HCT116 (cell line): ENCODE measurements around the gene ITGAD. TPM values are rescaled to one million over a fixed set of nuclear protein-coding genes. Genes with fewer than 3 reads are reported as not detected.
A peak's percentile ranks its signal among the peaks of the same experiment; 100 is the strongest.

Experiments used
- ATAC-seq: fragments of 200-7000 bp; cut with Tn5 transposase; 2 replicates; pipeline ENCODE4 v1.9.1; 2020; ENCODE audit warnings: mild to moderate bottlenecking, moderate library complexity
- BruUV-seq: library from RNA; stranded (reverse); fragments of 400-500 nt; replicated peaks from 2 replicates; lab custom pipeline; 2021; lab: Mats Ljungman, UMichigan
- CTCF ChIA-PET: fragments of 300-600 bp; sonication (Branson Sonifier 250); formaldehyde crosslinking; loops from one replicate; lab custom pipeline; 2021; ENCODE audit warnings: antibody characterized with exemption; lab: Charles Lee
- POLR2A ChIA-PET: fragments of 300-600, 350-600 bp; sonication (Branson Sonifier 250); formaldehyde crosslinking; loops from one replicate; lab custom pipeline; 2021; ENCODE audit warnings: antibody characterized with exemption; lab: Charles Lee
- RAD21 ChIA-PET, 2 experiments: fragments of 300-600 bp; sonication (Branson Sonifier 250); formaldehyde crosslinking; loops; one replicate each; lab custom pipeline; 2023; ENCODE audit warnings: low total read pairs in 2 of 2; ENCODE audit not compliant: uncharacterized antibody in 2 of 2, unreplicated experiment in 2 of 2, low non-redundant PET in 1 of 2; lab: Charles Lee
- DNase-seq: peaks from one replicate; pipeline ENCODE4 v3.0.0-alpha.2; 2010; ENCODE audit warnings: low read depth, low spot score
- H2AFZ ChIP-seq: fragments of 200-600 bp; shearing (Covaris generic), sonication (generic); 2 replicates; pipeline ENCODE4 v1.6.1; 2017; ENCODE audit warnings: low read depth, mixed run types, mixed read lengths, antibody characterized with exemption, low read length; ENCODE audit not compliant: poor library complexity, severe bottlenecking
- H3K27ac ChIP-seq: 2 replicates; pipeline ENCODE4 v1.5.1; 2012; ENCODE audit warnings: low read depth, low read length
- H3K27me3 ChIP-seq: fragments of 200-600 bp; sonication (generic); 2 replicates; pipeline ENCODE4 v1.6.1; 2016; ENCODE audit warnings: mixed run types, low read length, mixed read lengths; ENCODE audit not compliant: insufficient read depth
- H3K36me3 ChIP-seq, 2 experiments: fragments of 200-500 bp in 1 of 2; fragments of 200-600 bp in 1 of 2; sonication (Bioruptor generic) in 1 of 2; sonication (generic) in 1 of 2; 2 replicates each; pipeline versions ENCODE4 v1.5.1 to v1.6.1; 2014 to 2016; ENCODE audit warnings: low read length in 2 of 2, inconsistent platforms in 1 of 2, mixed read lengths in 1 of 2, mixed run types in 1 of 2; ENCODE audit not compliant: insufficient read depth in 2 of 2, control insufficient read depth in 1 of 2
- H3K4me1 ChIP-seq, 2 experiments: fragments of 200-600 bp in 1 of 2; sonication (generic) in 1 of 2; 2 replicates each; pipeline versions ENCODE4 v1.5.1 to v1.6.1; 2012 to 2017; ENCODE audit warnings: low read length in 2 of 2, inconsistent platforms in 1 of 2, mild to moderate bottlenecking in 1 of 2, mixed read lengths in 1 of 2, mixed run types in 1 of 2, moderate library complexity in 1 of 2; ENCODE audit not compliant: insufficient read depth in 2 of 2, control insufficient read depth in 1 of 2
- H3K4me2 ChIP-seq: fragments of 200-600 bp; sonication (generic); 2 replicates; pipeline ENCODE4 v1.6.1; 2017; ENCODE audit warnings: mixed run types, low read length, mixed read lengths
- H3K4me3 ChIP-seq, 2 experiments: fragments of 200-600 bp in 1 of 2; sonication (generic) in 1 of 2; replicated peaks in 1 of 2; 2 replicates each; pipeline ENCODE4 v1.5.1; 2011 to 2016; ENCODE audit warnings: low read length in 2 of 2, control low read depth in 1 of 2, low read depth in 1 of 2, mild to moderate bottlenecking in 1 of 2, mixed read lengths in 1 of 2, mixed run types in 1 of 2
- H3K79me2 ChIP-seq: fragments of 200-600 bp; sonication (generic); 2 replicates; pipeline ENCODE4 v1.6.1; 2017; ENCODE audit warnings: mild to moderate bottlenecking, mixed run types, low read length, moderate library complexity, mixed read lengths; ENCODE audit not compliant: insufficient read depth
- H3K9ac ChIP-seq: fragments of 200-600 bp; sonication (generic); 2 replicates; pipeline ENCODE4 v1.6.1; 2016; ENCODE audit warnings: low read length, mixed read lengths
- H3K9me2 ChIP-seq: fragments of 200-600 bp; sonication (generic), shearing (Covaris generic); 2 replicates; pipeline ENCODE4 v1.6.1; 2017; ENCODE audit warnings: mixed run types, mild to moderate bottlenecking, moderate library complexity; ENCODE audit not compliant: insufficient read depth
- H3K9me3 ChIP-seq, 2 experiments: fragments of 200-500 bp in 1 of 2; fragments of 200-600 bp in 1 of 2; sonication (Bioruptor generic) in 1 of 2; sonication (generic) in 1 of 2; 2 replicates each; pipeline ENCODE4 v1.6.1; 2014 to 2017; ENCODE audit warnings: low read length in 2 of 2, mixed read lengths in 2 of 2, inconsistent platforms in 1 of 2, low read depth in 1 of 2, mild to moderate bottlenecking in 1 of 2, mixed run types in 1 of 2, moderate library complexity in 1 of 2; ENCODE audit not compliant: control insufficient read depth in 1 of 2, insufficient read depth in 1 of 2
- H4K20me1 ChIP-seq: fragments of 200-600 bp; sonication (generic), shearing (Covaris generic); 2 replicates; pipeline ENCODE4 v1.6.1; 2017; ENCODE audit warnings: mixed run types, mild to moderate bottlenecking, moderate library complexity; ENCODE audit not compliant: insufficient read depth
- ATF3 ChIP-seq: IDR thresholded peaks from 2 replicates; pipeline ENCODE4 v1.6.1; 2012
- CEBPB ChIP-seq: IDR thresholded peaks from 2 replicates; pipeline ENCODE4 v1.6.1; 2012; ENCODE audit warnings: low read depth
- EGR1 ChIP-seq: IDR thresholded peaks from 2 replicates; pipeline ENCODE4 v1.6.1; 2012; ENCODE audit warnings: low read depth
- ELF1 ChIP-seq: IDR thresholded peaks from 2 replicates; pipeline ENCODE4 v1.6.1; 2012; ENCODE audit warnings: low read depth, borderline replicate concordance
- EZH2 ChIP-seq: fragments of 200-600 bp; sonication (generic); IDR thresholded peaks from 2 replicates; pipeline ENCODE4 v1.6.1; 2017; ENCODE audit warnings: antibody characterized with exemption, mixed run types
- MAX ChIP-seq: IDR thresholded peaks from 2 replicates; pipeline ENCODE4 v1.6.1; 2012
- POLR2A ChIP-seq: IDR thresholded peaks from 2 replicates; pipeline ENCODE4 v1.7.0; 2011; ENCODE audit warnings: borderline replicate concordance; ENCODE audit not compliant: insufficient read depth, insufficient read length; ENCODE audit errors: extremely low read depth
- POLR2AphosphoS5 ChIP-seq: IDR thresholded peaks from 2 replicates; pipeline ENCODE4 v1.6.1; 2011; ENCODE audit warnings: mild to moderate bottlenecking, low read depth, low read length, moderate library complexity
- RAD21 ChIP-seq: IDR thresholded peaks from 2 replicates; pipeline ENCODE4 v1.6.1; 2012; ENCODE audit warnings: low read depth, mild to moderate bottlenecking
- REST ChIP-seq: IDR thresholded peaks from 2 replicates; pipeline ENCODE4 v1.6.1; 2012; ENCODE audit warnings: low read depth
- TCF7L2 ChIP-seq: IDR thresholded peaks from 2 replicates; pipeline ENCODE4 v1.7.0; 2011; ENCODE audit warnings: borderline replicate concordance, inconsistent platforms; ENCODE audit not compliant: insufficient read depth, insufficient read length; ENCODE audit errors: extremely low read depth
- YY1 ChIP-seq: IDR thresholded peaks from 2 replicates; pipeline ENCODE4 v1.6.1; 2011; ENCODE audit warnings: low read length, low read depth, moderate library complexity, mild to moderate bottlenecking; ENCODE audit not compliant: insufficient replicate concordance; ENCODE audit errors: extremely low read depth
- ZFX ChIP-seq: fragments of 450-650 bp; IDR thresholded peaks from 2 replicates; pipeline ENCODE4 v1.6.1; 2017
- ZNF274 ChIP-seq: fragments of 200-500 bp; sonication (Bioruptor generic); IDR thresholded peaks from 2 replicates; pipeline ENCODE4 v1.6.1; 2014; ENCODE audit warnings: mild to moderate bottlenecking, low read depth, low read length, inconsistent platforms
- intact Hi-C: fragments of 100-400 bp; cut with micrococcal nuclease; formaldehyde crosslinking; loops from 2 replicates; pipeline ENCODE4 v1.10.0; 2022
- total RNA-seq: library from RNA; stranded (reverse); gene quantifications from one replicate; pipeline ENCODE4 v1.2.1, GENCODE V29; 2021; ENCODE audit not compliant: unreplicated experiment

ITGAD gene
- total RNA-seq, 1 experiment from 2014 or later: 0.12 TPM

- Histone ChIP-seq H3K79me2 (peaks cover 11% of the 10 kb centered on the region; the same call in 1 of the 2 replicates), H4K20me1 (no peaks in the 10 kb centered on the region), H3K4me1 (peaks cover 27 to 44% of the 10 kb centered on the region in 2 experiments), H3K27ac (no peak overlapping the region), H3K4me2 (peak overlapping the region; percentile 50), H2AFZ (no peak overlapping the region), H3K9me3 (no peaks in the 10 kb centered on the region), H3K36me3 (no peaks in the 10 kb centered on the region), H3K9me2 (no peaks in the 10 kb centered on the region), H3K4me3 (no peak overlapping the region), H3K9ac (peak overlapping the region; percentile 30), H3K27me3 (no peaks in the 10 kb centered on the region)
- no TSS peak for BruUV-seq
- TF ChIP-seq CEBPB (no peak), TCF7L2 (no peak), POLR2AphosphoS5 (no peak), POLR2A (no peak), YY1 (no peak), ELF1 (no peak), RAD21 (no peak), ATF3 (no peak), MAX (no peak), ZNF274 (no peak), EGR1 (no peak), ZFX (no peak), EZH2 (no peak), REST (no peak)
- ATAC-seq (no peak), DNase-seq (no peak)
- CTCF ChIA-PET: interaction anchor here (0.9 to 6.0 kb wide), 6 partner anchors 7 to 309 kb away, joined by 3 to 36 read pairs (median 4); partner anchors contain the start of genes ARMC5 and ZNF843
- intact Hi-C loops: loop anchor here (10.0 kb wide), 2 partner anchors 236 to 376 kb away; partner anchors contain the start of genes PYDC1, TRIM72, ZNF646 and ZNF668
- RAD21 ChIA-PET: no interaction called here
- POLR2A ChIA-PET: interaction anchor here (1.3 to 1.7 kb wide), 4 partner anchors 8 to 271 kb away, joined by 3 to 8 read pairs (median 4); partner anchors contain the start of genes FUS and ZNF843
Measured at GRCh38 chr16:31451201-31451600, 58.1 kb downstream of the ITGAD start.
